Activated T-cell treated with anti-CD3 and anti-CD28 coated beads, Interleukin-2, amount 50 U/mL, for 72 hours (primary cell): ENCODE results near the gene SPAG6. TPM values are rescaled to one million over a fixed set of nuclear protein-coding genes. Genes with fewer than 3 reads are reported as not detected.
"Not testable (repeated sequence)": the region's sequence is repeated elsewhere in the genome, so short reads cannot be mapped to it uniquely, and the experiment has no call there.

Experiments
- ATAC-seq, 2 donors: fragments of 150-1000 bp; cut with Tn5 transposase; replicated peaks in 1 of 2; 2 replicates each; pipeline ENCODE4 v1.10.0; 2021; ENCODE audit warnings: moderate library complexity in 2 of 2, mild to moderate bottlenecking in 1 of 2
- DNase-seq, 2 donors: peaks; one replicate each; pipeline ENCODE4 v3.0.0; 2021 to 2022; ENCODE audit warnings: mixed read lengths in 1 of 2
- H3K27ac Mint-ChIP-seq: one replicate; pipeline ENCODE4 v1.8.0; 2022; ENCODE audit warnings: mild to moderate bottlenecking, moderate library complexity, mixed read lengths
- H3K27me3 Mint-ChIP-seq: one replicate; pipeline ENCODE4 v1.8.0; 2022; ENCODE audit warnings: low read depth, mixed read lengths
- H3K36me3 Mint-ChIP-seq, 2 donors: one replicate each; pipeline ENCODE4 v1.8.0; 2022; ENCODE audit warnings: mixed read lengths in 2 of 2, mild to moderate bottlenecking in 1 of 2; ENCODE audit not compliant: insufficient read depth in 2 of 2
- H3K4me1 Mint-ChIP-seq: one replicate; pipeline ENCODE4 v1.8.0; 2022; ENCODE audit warnings: low read depth, mixed read lengths
- H3K4me3 Mint-ChIP-seq, 2 donors: one replicate each; pipeline ENCODE4 v1.8.0; 2022; ENCODE audit warnings: mild to moderate bottlenecking in 2 of 2, mixed read lengths in 2 of 2, moderate library complexity in 2 of 2
- H3K9me3 Mint-ChIP-seq, 2 donors: one replicate each; pipeline ENCODE4 v1.8.0; 2022; ENCODE audit warnings: mixed read lengths in 2 of 2
- total RNA-seq, 2 donors: library from RNA; stranded (reverse); gene quantifications; one replicate each; pipeline ENCODE4 v1.2.3, GENCODE V29; 2022

Gene SPAG6
- total RNA-seq, 2 donors from 2014 or later = 0.37 to 0.38 TPM

GRCh38 chr10:22374489-22375126 is 29.3 kb downstream of the SPAG6 start:
- no peaks in the 10 kb centered on the region for H3K36me3 Mint-ChIP-seq
- ATAC-seq = no peak
- no peaks in the 10 kb centered on the region for H3K9me3 Mint-ChIP-seq
- H3K4me3 Mint-ChIP-seq = no peak overlapping the region
- peaks cover 13% of the 10 kb centered on the region for H3K4me1 Mint-ChIP-seq
- H3K27ac Mint-ChIP-seq = no peak overlapping the region
- H3K27me3 Mint-ChIP-seq = peaks cover 5% of the 10 kb centered on the region
- no peak for DNase-seq

- Mint-ChIP-seq H3K27ac (peak overlapping the region; percentile 51), H3K36me3 (no peaks in the 10 kb centered on the region), H3K27me3 (no peaks in the 10 kb centered on the region), H3K4me3 (peak overlapping the region; percentile 26 to 45), H3K4me1 (peaks cover 17% of the 10 kb centered on the region), H3K9me3 (no peaks in the 10 kb centered on the region)
- ATAC-seq = peak; percentile 99
- DNase-seq = peak; percentile 65 to 79
These were observed 33.8 kb downstream of the SPAG6 start for GRCh38 chr10:22379059-22379458.

- Mint-ChIP-seq H3K4me1 (peaks cover 17% of the 10 kb centered on the region), H3K9me3 (no peaks in the 10 kb centered on the region), H3K27me3 (no peaks in the 10 kb centered on the region), H3K36me3 (no peaks in the 10 kb centered on the region), H3K27ac (peak overlapping the region; percentile 83), H3K4me3 (no peak overlapping the region)
- DNase-seq = no peak
- no peak for ATAC-seq
These were observed 36.0 kb downstream of the SPAG6 start for GRCh38 chr10:22381262-22381661.

- H3K4me3 Mint-ChIP-seq = no peak overlapping the region
- H3K4me1 Mint-ChIP-seq = no peaks in the 10 kb centered on the region
- no peaks in the 10 kb centered on the region for H3K36me3 Mint-ChIP-seq
- H3K27ac Mint-ChIP-seq = no peak overlapping the region
- peaks cover 3% of the 10 kb centered on the region for H3K27me3 Mint-ChIP-seq
- ATAC-seq (no peak), DNase-seq (no peak)
- H3K9me3 Mint-ChIP-seq = no peaks in the 10 kb centered on the region
These were observed 41.2 kb downstream of the SPAG6 start for GRCh38 chr10:22386503-22386902.

- Mint-ChIP-seq H3K27ac (no peak overlapping the region), H3K27me3 (peaks cover 16% of the 10 kb centered on the region), H3K4me3 (no peak overlapping the region), H3K36me3 (no peaks in the 10 kb centered on the region), H3K9me3 (no peaks in the 10 kb centered on the region), H3K4me1 (no peaks in the 10 kb centered on the region)
- DNase-seq (no peak), ATAC-seq (no peak)
These were observed 44.7 kb downstream of the SPAG6 start for GRCh38 chr10:22389856-22390589.

- H3K36me3 Mint-ChIP-seq = peaks cover 0 to 3% of the 10 kb centered on the region in 2 donors
- no peaks in the 10 kb centered on the region for H3K4me1 Mint-ChIP-seq
- H3K27ac Mint-ChIP-seq = no peak overlapping the region
- peaks cover 0 to 4% of the 10 kb centered on the region in 2 donors for H3K9me3 Mint-ChIP-seq
- peaks cover 25% of the 10 kb centered on the region for H3K27me3 Mint-ChIP-seq
- DNase-seq = no peak
- H3K4me3 Mint-ChIP-seq = no peak overlapping the region
- no peak for ATAC-seq
These were observed 46.3 kb downstream of the SPAG6 start for GRCh38 chr10:22391600-22391999.

GRCh38 chr10:22396195-22396594 is 50.9 kb downstream of the SPAG6 start:
- H3K27me3 Mint-ChIP-seq = peaks cover 25% of the 10 kb centered on the region
- H3K9me3 Mint-ChIP-seq, H3K4me3 Mint-ChIP-seq, H3K27ac Mint-ChIP-seq, DNase-seq, H3K36me3 Mint-ChIP-seq, H3K4me1 Mint-ChIP-seq, ATAC-seq: not testable (repeated sequence)

- not testable (repeated sequence) for DNase-seq, H3K27ac Mint-ChIP-seq, ATAC-seq, H3K4me3 Mint-ChIP-seq, H3K36me3 Mint-ChIP-seq, H3K9me3 Mint-ChIP-seq, H3K4me1 Mint-ChIP-seq
- H3K27me3 Mint-ChIP-seq = peaks cover 18% of the 10 kb centered on the region
These were observed 61.6 kb downstream of the SPAG6 start for GRCh38 chr10:22406916-22407315.

- peak in 1 of 2 donors; percentile 26 for ATAC-seq
- Mint-ChIP-seq H3K4me3 (no peak overlapping the region), H3K27me3 (peaks cover 18% of the 10 kb centered on the region), H3K9me3 (peaks cover 5 to 6% of the 10 kb centered on the region in 2 donors), H3K36me3 (peaks cover 4 to 8% of the 10 kb centered on the region in 2 donors), H3K4me1 (no peaks in the 10 kb centered on the region), H3K27ac (no peak overlapping the region)
- DNase-seq = no peak
These were observed 65.1 kb downstream of the SPAG6 start for GRCh38 chr10:22410394-22410793.

GRCh38 chr10:22410846-22411245 is 65.5 kb downstream of the SPAG6 start:
- Mint-ChIP-seq H3K27ac (no peak overlapping the region), H3K4me1 (no peaks in the 10 kb centered on the region), H3K4me3 (no peak overlapping the region), H3K36me3 (peaks cover 4 to 8% of the 10 kb centered on the region in 2 donors), H3K9me3 (peaks cover 5 to 6% of the 10 kb centered on the region in 2 donors), H3K27me3 (peaks cover 18% of the 10 kb centered on the region)
- ATAC-seq = no peak
- no peak for DNase-seq

GRCh38 chr10:22414146-22414545 is 68.8 kb downstream of the SPAG6 start:
- Mint-ChIP-seq H3K9me3 (no peaks in the 10 kb centered on the region), H3K36me3 (no peaks in the 10 kb centered on the region), H3K27me3 (peaks cover 12% of the 10 kb centered on the region), H3K4me1 (no peaks in the 10 kb centered on the region), H3K4me3 (no peak overlapping the region), H3K27ac (no peak overlapping the region)
- ATAC-seq (no peak), DNase-seq (no peak)

GRCh38 chr10:22415072-22415471 is 69.8 kb downstream of the SPAG6 start:
- peaks cover 6% of the 10 kb centered on the region for H3K27me3 Mint-ChIP-seq
- H3K27ac Mint-ChIP-seq = no peak overlapping the region
- no peaks in the 10 kb centered on the region for H3K4me1 Mint-ChIP-seq
- no peak overlapping the region for H3K4me3 Mint-ChIP-seq
- DNase-seq (no peak), ATAC-seq (no peak)
- H3K9me3 Mint-ChIP-seq = no peaks in the 10 kb centered on the region
- no peaks in the 10 kb centered on the region for H3K36me3 Mint-ChIP-seq

- Mint-ChIP-seq H3K36me3 (no peaks in the 10 kb centered on the region), H3K4me1 (no peaks in the 10 kb centered on the region), H3K9me3 (no peaks in the 10 kb centered on the region), H3K27ac (no peak overlapping the region), H3K27me3 (no peaks in the 10 kb centered on the region), H3K4me3 (no peak overlapping the region)
- DNase-seq = no peak
- no peak for ATAC-seq
These were observed 72.5 kb downstream of the SPAG6 start for GRCh38 chr10:22417736-22418268.
